PC-9 (cell line): ENCODE measurements around the gene KRT6B. TPM values are rescaled to one million over a fixed set of nuclear protein-coding genes. Genes with fewer than 3 reads are reported as not detected.

ENCODE experiments used
- BruUV-seq: library from RNA; stranded (reverse); fragments of 400-500 nt; replicated peaks from 2 replicates; lab custom pipeline; 2021; lab: Mats Ljungman, UMichigan
- CTCF ChIA-PET: fragments of 300-600 bp; sonication (Branson Sonifier 250); formaldehyde crosslinking; loops from one replicate; lab custom pipeline; 2022; ENCODE audit warnings: antibody characterized with exemption; lab: Charles Lee
- POLR2A ChIA-PET: fragments of 300-600 bp; sonication (Branson Sonifier 250); formaldehyde crosslinking; loops from one replicate; lab custom pipeline; 2022; ENCODE audit warnings: antibody characterized with exemption; ENCODE audit not compliant: unreplicated experiment; lab: Charles Lee
- DNase-seq, 2 experiments: peaks; one replicate each; pipeline versions ENCODE4 v3.0.0 to v3.0.0-alpha.2; 2015 to 2022; ENCODE audit warnings: mixed read lengths in 1 of 2
- H2AFZ ChIP-seq: fragments of 200-600 bp; sonication (generic); 2 replicates; pipeline ENCODE4 v1.8.1; 2017; ENCODE audit warnings: antibody characterized with exemption
- H3F3A ChIP-seq: fragments of 200-600 bp; sonication (generic); 2 replicates; pipeline ENCODE4 v1.8.1; 2017; ENCODE audit warnings: antibody characterized with exemption, mild to moderate bottlenecking, low read depth; ENCODE audit not compliant: insufficient read depth
- H3K27ac ChIP-seq: fragments of 200-600 bp; sonication (generic); 2 replicates; pipeline ENCODE4 v1.6.1; 2016; ENCODE audit warnings: mixed run types
- H3K27me3 ChIP-seq: fragments of 200-600 bp; sonication (generic); 2 replicates; pipeline ENCODE4 v1.6.1; 2016; ENCODE audit warnings: low read depth, mixed run types; ENCODE audit not compliant: insufficient read depth
- H3K36me3 ChIP-seq: fragments of 200-600 bp; sonication (generic); 2 replicates; pipeline ENCODE4 v1.6.1; 2016; ENCODE audit warnings: low read depth, mixed run types
- H3K4me1 ChIP-seq: fragments of 200-600 bp; sonication (generic); replicated peaks from 2 replicates; pipeline ENCODE4 v1.6.1; 2016; ENCODE audit warnings: mixed run types; ENCODE audit not compliant: insufficient read depth
- H3K4me2 ChIP-seq: fragments of 200-600 bp; sonication (generic); 2 replicates; pipeline ENCODE4 v1.6.1; 2017; ENCODE audit warnings: mixed run types
- H3K4me3 ChIP-seq: fragments of 200-600 bp; sonication (generic); 2 replicates; pipeline ENCODE4 v1.6.1; 2016; ENCODE audit warnings: mixed run types
- H3K79me2 ChIP-seq: fragments of 200-600 bp; sonication (generic); 2 replicates; pipeline ENCODE4 v1.6.1; 2017; ENCODE audit warnings: low read depth, mixed run types
- H3K9me2 ChIP-seq: fragments of 200-600 bp; sonication (generic); 2 replicates; pipeline ENCODE4 v1.8.1; 2017; ENCODE audit warnings: mild to moderate bottlenecking; ENCODE audit not compliant: insufficient read depth
- H3K9me3 ChIP-seq: fragments of 200-600 bp; sonication (generic); 2 replicates; pipeline ENCODE4 v1.8.1; 2016; ENCODE audit warnings: low read depth; ENCODE audit not compliant: insufficient read depth
- H4K20me1 ChIP-seq: fragments of 200-600 bp; sonication (generic); 2 replicates; pipeline ENCODE4 v1.8.1; 2017; ENCODE audit not compliant: insufficient read depth
- EZH2 ChIP-seq: fragments of 200-600 bp; sonication (generic); IDR thresholded peaks from 2 replicates; pipeline ENCODE4 v1.8.0; 2017; ENCODE audit warnings: antibody characterized with exemption, low read depth
- intact Hi-C: fragments of 100-400 bp; cut with micrococcal nuclease; formaldehyde crosslinking; loops from one replicate; pipeline ENCODE4 v1.10.0; 2022; ENCODE audit not compliant: unreplicated experiment
- total RNA-seq: library from RNA; stranded (reverse); gene quantifications from 2 replicates; pipeline ENCODE4 v1.2.3, GENCODE V29; 2021
- TF ChIP-seq, protein P1 (sequence below): fragments of 200-600 bp; sonication (generic); conservative IDR thresholded peaks from 2 replicates; pipeline ENCODE4 v1.6.1; 2017; ENCODE audit warnings: mixed run types, antibody characterized with exemption, mild to moderate bottlenecking, moderate library complexity

The KRT6B gene
- total RNA-seq, 1 experiment from 2014 or later: 0.98 TPM

- no peaks in the 10 kb centered on the region for H3K36me3 ChIP-seq
- H3K27ac ChIP-seq: no peak overlapping the region
- peaks cover 8% of the 10 kb centered on the region for H3K4me1 ChIP-seq
- no peak overlapping the region for H3K4me3 ChIP-seq
- ChIA-PET CTCF (no interaction called here), POLR2A (interaction anchor here (0.6 kb wide), 1 partner anchor 118 kb away, joined by 3 read pairs; no protein-coding TSS in a partner anchor)
- H3K4me2 ChIP-seq: no peak overlapping the region
- no TSS peak for BruUV-seq
- no peaks in the 10 kb centered on the region for H3K79me2 ChIP-seq
- H2AFZ ChIP-seq: no peak overlapping the region
- no peaks in the 10 kb centered on the region for H3K9me3 ChIP-seq
- H3K9me2 ChIP-seq: no peaks in the 10 kb centered on the region
- H4K20me1 ChIP-seq: no peaks in the 10 kb centered on the region
- intact Hi-C loops: no loop called here
- H3F3A ChIP-seq: no peaks in the 10 kb centered on the region
- DNase-seq: no peak
- no peaks in the 10 kb centered on the region for H3K27me3 ChIP-seq
- TF ChIP-seq, protein P1, sequence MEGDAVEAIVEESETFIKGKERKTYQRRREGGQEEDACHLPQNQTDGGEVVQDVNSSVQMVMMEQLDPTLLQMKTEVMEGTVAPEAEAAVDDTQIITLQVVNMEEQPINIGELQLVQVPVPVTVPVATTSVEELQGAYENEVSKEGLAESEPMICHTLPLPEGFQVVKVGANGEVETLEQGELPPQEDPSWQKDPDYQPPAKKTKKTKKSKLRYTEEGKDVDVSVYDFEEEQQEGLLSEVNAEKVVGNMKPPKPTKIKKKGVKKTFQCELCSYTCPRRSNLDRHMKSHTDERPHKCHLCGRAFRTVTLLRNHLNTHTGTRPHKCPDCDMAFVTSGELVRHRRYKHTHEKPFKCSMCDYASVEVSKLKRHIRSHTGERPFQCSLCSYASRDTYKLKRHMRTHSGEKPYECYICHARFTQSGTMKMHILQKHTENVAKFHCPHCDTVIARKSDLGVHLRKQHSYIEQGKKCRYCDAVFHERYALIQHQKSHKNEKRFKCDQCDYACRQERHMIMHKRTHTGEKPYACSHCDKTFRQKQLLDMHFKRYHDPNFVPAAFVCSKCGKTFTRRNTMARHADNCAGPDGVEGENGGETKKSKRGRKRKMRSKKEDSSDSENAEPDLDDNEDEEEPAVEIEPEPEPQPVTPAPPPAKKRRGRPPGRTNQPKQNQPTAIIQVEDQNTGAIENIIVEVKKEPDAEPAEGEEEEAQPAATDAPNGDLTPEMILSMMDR: no peak
- no peak for TF ChIP-seq EZH2
Measured at GRCh38 chr12:52403561-52403960, 48.4 kb downstream of the KRT6B start.

- Histone ChIP-seq H3K4me3 (no peak overlapping the region), H3K4me2 (no peak overlapping the region), H4K20me1 (no peaks in the 10 kb centered on the region), H2AFZ (no peak overlapping the region), H3K4me1 (peaks cover 9% of the 10 kb centered on the region), H3F3A (no peaks in the 10 kb centered on the region), H3K36me3 (no peaks in the 10 kb centered on the region), H3K9me2 (no peaks in the 10 kb centered on the region), H3K27me3 (no peaks in the 10 kb centered on the region), H3K9me3 (no peaks in the 10 kb centered on the region), H3K27ac (no peak overlapping the region), H3K79me2 (no peaks in the 10 kb centered on the region)
- DNase-seq: no peak
- intact Hi-C loops: no loop called here
- TF ChIP-seq, protein P1: no peak
- TF ChIP-seq EZH2: no peak
- ChIA-PET CTCF (no interaction called here), POLR2A (interaction anchor here (0.6 kb wide), 1 partner anchor 119 kb away, joined by 3 read pairs; no protein-coding TSS in a partner anchor)
- no TSS peak for BruUV-seq
Measured at GRCh38 chr12:52402873-52403540, 48.9 kb downstream of the KRT6B start.

DNA sequence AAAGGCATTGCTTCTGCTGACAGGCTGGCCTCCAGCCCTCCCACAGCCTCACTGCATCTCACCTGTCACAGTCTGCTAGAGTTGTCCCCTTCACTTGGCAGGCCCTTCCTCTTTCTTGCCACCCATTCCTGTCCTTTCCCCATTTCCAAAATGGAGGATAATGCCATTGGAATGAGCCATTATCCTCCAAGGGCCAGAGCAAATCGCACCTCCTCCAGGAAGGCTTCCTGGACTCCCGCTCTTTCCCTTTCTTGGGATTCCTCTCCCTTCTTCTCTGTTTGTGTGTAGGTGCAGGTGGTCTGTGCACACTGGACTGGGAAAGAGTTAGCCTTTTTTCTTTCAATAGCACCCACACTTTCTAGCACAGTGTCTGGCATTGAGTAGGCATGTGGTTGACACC lies 49.6 kb downstream of the KRT6B start:
- no peak overlapping the region for H3K4me2 ChIP-seq
- DNase-seq: no peak
- CTCF ChIA-PET: no interaction called here
- no peaks in the 10 kb centered on the region for H3K79me2 ChIP-seq
- H3K27me3 ChIP-seq: no peaks in the 10 kb centered on the region
- H3K9me3 ChIP-seq: no peaks in the 10 kb centered on the region
- TF ChIP-seq EZH2: no peak
- TF ChIP-seq, protein P1: no peak
- no peak overlapping the region for H3K27ac ChIP-seq
- intact Hi-C loops: no loop called here
- H4K20me1 ChIP-seq: no peaks in the 10 kb centered on the region
- no TSS peak for BruUV-seq
- no peak overlapping the region for H3K4me3 ChIP-seq
- H3K9me2 ChIP-seq: no peaks in the 10 kb centered on the region
- H3F3A ChIP-seq: no peaks in the 10 kb centered on the region
- no peak overlapping the region for H2AFZ ChIP-seq
- POLR2A ChIA-PET: interaction anchor here (0.6 kb wide), 1 partner anchor 123 kb away, joined by 3 read pairs; no protein-coding TSS in a partner anchor
- H3K4me1 ChIP-seq: peaks cover 9% of the 10 kb centered on the region
- no peaks in the 10 kb centered on the region for H3K36me3 ChIP-seq
